ENCODE results near the gene CELSR3.

DNA sequence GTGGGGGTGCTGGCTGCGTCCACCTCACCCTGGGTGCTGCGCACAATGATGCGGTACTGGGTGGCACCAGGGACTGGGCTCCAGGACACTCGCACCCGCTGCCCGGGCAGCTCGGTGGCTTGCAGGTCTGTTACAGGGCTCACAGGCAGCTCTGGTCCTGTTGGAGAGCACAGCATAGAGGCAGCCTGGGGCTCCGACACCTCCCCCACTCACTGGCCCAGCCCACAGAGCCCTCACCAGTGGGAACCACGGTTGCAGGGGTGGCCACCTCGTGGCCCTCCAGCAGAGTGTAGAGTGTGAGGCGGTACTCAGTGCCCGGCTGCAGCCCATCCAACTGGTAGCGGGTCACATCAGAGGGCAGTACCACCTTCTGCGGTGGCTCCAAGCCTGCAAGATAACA, 71.2 kb downstream of the CELSR3 start:
- TF ChIP-seq, protein P1, sequence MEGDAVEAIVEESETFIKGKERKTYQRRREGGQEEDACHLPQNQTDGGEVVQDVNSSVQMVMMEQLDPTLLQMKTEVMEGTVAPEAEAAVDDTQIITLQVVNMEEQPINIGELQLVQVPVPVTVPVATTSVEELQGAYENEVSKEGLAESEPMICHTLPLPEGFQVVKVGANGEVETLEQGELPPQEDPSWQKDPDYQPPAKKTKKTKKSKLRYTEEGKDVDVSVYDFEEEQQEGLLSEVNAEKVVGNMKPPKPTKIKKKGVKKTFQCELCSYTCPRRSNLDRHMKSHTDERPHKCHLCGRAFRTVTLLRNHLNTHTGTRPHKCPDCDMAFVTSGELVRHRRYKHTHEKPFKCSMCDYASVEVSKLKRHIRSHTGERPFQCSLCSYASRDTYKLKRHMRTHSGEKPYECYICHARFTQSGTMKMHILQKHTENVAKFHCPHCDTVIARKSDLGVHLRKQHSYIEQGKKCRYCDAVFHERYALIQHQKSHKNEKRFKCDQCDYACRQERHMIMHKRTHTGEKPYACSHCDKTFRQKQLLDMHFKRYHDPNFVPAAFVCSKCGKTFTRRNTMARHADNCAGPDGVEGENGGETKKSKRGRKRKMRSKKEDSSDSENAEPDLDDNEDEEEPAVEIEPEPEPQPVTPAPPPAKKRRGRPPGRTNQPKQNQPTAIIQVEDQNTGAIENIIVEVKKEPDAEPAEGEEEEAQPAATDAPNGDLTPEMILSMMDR (conservative IDR thresholded peaks at IDR 0.05; ENCODE audit: low read depth, low read length): no peak
- TF ChIP-seq EZH2 (IDR thresholded peaks at IDR 0.05; ENCODE audit: low read length, unreplicated experiment): no peak

Data from PC-3 (cell line).